Measurements from ENCODE around the gene DCD. TPM values are rescaled to one million over a fixed set of nuclear protein-coding genes. Genes with fewer than 3 reads are reported as not detected.

Gene DCD
- total and polyA plus RNA-seq, 2 of the 8 experiments (the other 6 are each of a cell fraction or from before 2014, with no cell fraction given) = not detected

GRCh38 chr12:54596526-54596946 is 51.6 kb downstream of the DCD start:
- Histone ChIP-seq H3K36me3 (ENCODE audit: control insufficient read depth in 2 of 4, insufficient read depth in 4 of 4, low read length in 3 of 4) (no peaks in the 10 kb centered on the region), H2BK15ac (ENCODE audit: low read length) (no peak overlapping the region), H3K9me3 (ENCODE audit: insufficient read depth in 2 of 2, low read depth in 1 of 2, low read length in 1 of 2) (no peaks in the 10 kb centered on the region), H4K91ac (replicated peaks; ENCODE audit: insufficient read length, low read length) (no peak overlapping the region), H3K4ac (replicated peaks; ENCODE audit: insufficient read length, low read depth, low read length) (no peak overlapping the region), H3K23ac (ENCODE audit: insufficient read length) (no peak overlapping the region), H3K27me3 (replicated peaks in 1 of 4; ENCODE audit: control insufficient read depth in 3 of 4, extremely low read depth in 1 of 4, insufficient read depth in 3 of 4, low read length in 3 of 4) (peaks cover 0 to 19% (median 13%) of the 10 kb centered on the region in 4 experiments; a peak in 3 of 7 replicates), H4K20me1 (replicated peaks in 1 of 2; ENCODE audit: control insufficient read depth in 1 of 2, insufficient read depth in 2 of 2, low read length in 2 of 2) (no peaks in the 10 kb centered on the region), H3K56ac (replicated peaks; ENCODE audit: insufficient read length, low read depth, low read length) (no peak overlapping the region), H2BK120ac (replicated peaks; ENCODE audit: low read depth, low read length) (no peak overlapping the region), H4K8ac (ENCODE audit: extremely low read depth, insufficient read depth, low read length) (no peak overlapping the region), H2BK5ac (ENCODE audit: low read depth, low read length) (no peak overlapping the region), H3K4me2 (ENCODE audit: insufficient read depth in 1 of 2, low read depth in 2 of 2, low read length in 2 of 2) (no peak overlapping the region), H3K4me3 (ENCODE audit: extremely low read depth in 1 of 4, insufficient read depth in 2 of 4, low read depth in 3 of 4, low read length in 4 of 4) (no peak overlapping the region), H3K14ac (ENCODE audit: insufficient read length) (no peak overlapping the region), H3K79me2 (ENCODE audit: control insufficient read depth in 1 of 2, insufficient read depth in 2 of 2, low read length in 2 of 2) (no peaks in the 10 kb centered on the region), H2BK12ac (ENCODE audit: low read depth, low read length) (no peak overlapping the region), H3K18ac (ENCODE audit: extremely low read depth, low read length) (no peak overlapping the region), H3K27ac (ENCODE audit: low read depth, low read length) (no peak overlapping the region), H4K5ac (ENCODE audit: insufficient read length, low read depth, low read length) (no peak overlapping the region), H3K79me1 (ENCODE audit: low read depth, low read length) (no peaks in the 10 kb centered on the region), H3K9ac (replicated peaks in 1 of 4; ENCODE audit: extremely low read depth in 1 of 4, low read depth in 3 of 4, low read length in 3 of 4) (no peak overlapping the region), H3K4me1 (replicated peaks in 1 of 4; ENCODE audit: control insufficient read depth in 3 of 4, insufficient read depth in 4 of 4, low read length in 3 of 4) (0 out of 7 replicates have a peak, but pooled peaks cover 0 to 2% (median 0%) of the 10 kb centered on the region in 4 experiments), H2AFZ (ENCODE audit: low read length) (no peak overlapping the region), H2BK20ac (ENCODE audit: low read length) (no peak overlapping the region), H2AK5ac (ENCODE audit: low read depth, low read length) (no peak overlapping the region), H3K23me2 (ENCODE audit: low read depth, low read length) (no peaks in the 10 kb centered on the region)
- CTCF ChIA-PET (ENCODE audit: partially characterized antibody) = interaction anchor here (0.6 to 6.2 kb wide), 41 partner anchors 9 to 1198 kb away, joined by 3 to 57 read pairs (median 6); no protein-coding TSS in a partner anchor
- 58% methylated on average over 3 of the region's 3 CpGs; no CpG with 5 or more reads in 1 of the 2 experiments for WGBS, 2 experiments (ENCODE audit: extremely low coverage in 1 of 2, insufficient coverage in 1 of 2, insufficient read length in 1 of 2, insufficient replicate concordance in 2 of 2, low coverage in 1 of 2, low lambda C conversion rate in 2 of 2, missing lambda C conversion rate in 1 of 2)
- POLR2A ChIA-PET (ENCODE audit: partially characterized antibody) = interaction anchor here (1.1 to 1.2 kb wide), 2 partner anchors 18 to 62 kb away, joined by 3 read pairs; no protein-coding TSS in a partner anchor
- DNase-seq (ENCODE audit: low read depth in 1 of 2, low spot score in 2 of 2) = peak; percentile 50 to 88
- TF ChIP-seq MAX (IDR thresholded peaks at IDR 0.05) (peak; percentile 33; the same call in 1 of the 2 replicates), TAF7 (optimal IDR thresholded peaks at IDR 0.05; ENCODE audit: borderline replicate concordance, low read depth, low read length) (no peak), TEAD4 (IDR thresholded peaks at IDR 0.05; ENCODE audit: low read depth, low read length) (peak; percentile 87), TCF12 (IDR thresholded peaks at IDR 0.05; ENCODE audit: low read depth, low read length) (0 out of 2 replicates have a peak, but pooled peaks have one; percentile 14), POU5F1 (IDR thresholded peaks at IDR 0.05; ENCODE audit: low read depth, low read length) (no peak), RAD21 (IDR thresholded peaks at IDR 0.05 in 1 of 2, conservative IDR thresholded peaks at IDR 0.05 in 1 of 2; ENCODE audit: low read depth in 2 of 2, low read length in 2 of 2) (peak; percentile 72 to 77), SIN3A (conservative IDR thresholded peaks at IDR 0.05 in 1 of 2, IDR thresholded peaks at IDR 0.05 in 1 of 2; ENCODE audit: low read depth in 1 of 2, low read length in 2 of 2) (no peak), CTCF (IDR thresholded peaks at IDR 0.05; ENCODE audit: control extremely low read depth in 1 of 3, insufficient read depth in 1 of 3, low read depth in 1 of 3, low read length in 3 of 3) (peak; percentile 75 to 97 (median 84)), ASH2L (IDR thresholded peaks at IDR 0.05; ENCODE audit: low read length) (no peak)
- peak; percentile 97 for FAIRE-seq
